GM19240 (cell line): ENCODE data around the gene SLC43A1.
"Not testable (repeated sequence)": the region's sequence is repeated elsewhere in the genome, so short reads cannot be mapped to it uniquely, and the experiment has no call there.

Experiments used
- DNase-seq: peaks from one replicate; pipeline ENCODE4 v3.0.0; 2011; ENCODE audit warnings: low spot score; ENCODE audit not compliant: insufficient read length

SLC43A1 gene

DNA sequence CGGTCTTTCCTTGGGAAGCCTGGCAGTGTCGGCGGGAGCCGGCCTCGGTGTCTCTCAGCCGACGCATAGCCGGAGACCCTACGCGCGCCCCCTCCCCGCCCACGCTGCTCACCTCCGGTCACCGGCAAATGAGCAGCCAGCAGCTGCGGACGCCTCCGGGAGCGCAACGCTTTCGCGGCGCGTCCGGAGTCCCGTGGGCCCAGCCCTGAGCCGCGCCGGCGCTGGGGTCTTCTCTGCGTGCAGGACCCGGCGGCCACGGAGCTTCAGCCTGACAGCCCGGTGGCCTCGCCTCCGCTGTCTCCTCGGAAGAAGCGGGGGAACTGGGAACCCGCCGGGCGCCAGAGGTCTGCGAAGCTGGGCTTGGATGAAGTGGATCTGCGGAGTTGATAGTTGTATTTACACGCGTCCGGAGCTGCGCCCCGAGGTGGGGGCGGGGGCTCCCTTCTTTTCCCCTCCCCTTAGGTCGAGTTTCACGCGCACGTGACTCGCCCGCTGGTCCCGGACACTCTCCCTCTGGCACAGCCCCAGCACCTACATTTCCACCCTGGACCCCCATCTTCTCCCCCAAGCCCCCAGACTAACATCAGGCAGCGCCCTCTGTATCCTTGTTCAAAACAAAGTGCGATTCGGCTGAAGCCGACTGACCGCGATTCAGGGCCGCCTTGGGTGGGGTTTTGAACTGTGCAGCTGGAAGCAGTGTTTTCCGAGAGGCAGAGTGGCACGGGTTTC is at the start of gene SLC43A1:
Gene SLC43A1, minus strand, starts transcription at position 371 of the 729 bp plus-strand sequence. CDS start 1,591 bp downstream, outside the sequence.
- peak; percentile 26 for DNase-seq

DNA sequence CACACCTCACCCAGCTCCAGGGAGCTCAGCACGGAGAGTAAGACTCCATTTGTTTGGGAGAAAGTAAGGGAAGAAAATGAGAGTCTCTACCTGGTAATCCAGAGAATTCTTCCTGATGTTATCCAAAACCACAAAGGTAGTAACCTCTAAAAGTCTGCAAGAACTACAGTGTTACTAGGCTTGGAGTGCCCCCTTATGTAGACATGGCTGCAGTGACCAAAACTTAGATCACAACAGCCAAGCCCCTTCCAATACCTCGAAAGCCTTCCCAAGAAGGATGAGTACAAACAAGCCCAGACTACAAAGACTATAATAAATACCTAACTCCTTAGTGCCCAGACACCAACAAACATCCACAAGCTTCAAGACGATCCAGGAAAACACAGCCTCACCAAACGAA is 47.1 kb upstream of the SLC43A1 start:
- DNase-seq: no peak

DNA sequence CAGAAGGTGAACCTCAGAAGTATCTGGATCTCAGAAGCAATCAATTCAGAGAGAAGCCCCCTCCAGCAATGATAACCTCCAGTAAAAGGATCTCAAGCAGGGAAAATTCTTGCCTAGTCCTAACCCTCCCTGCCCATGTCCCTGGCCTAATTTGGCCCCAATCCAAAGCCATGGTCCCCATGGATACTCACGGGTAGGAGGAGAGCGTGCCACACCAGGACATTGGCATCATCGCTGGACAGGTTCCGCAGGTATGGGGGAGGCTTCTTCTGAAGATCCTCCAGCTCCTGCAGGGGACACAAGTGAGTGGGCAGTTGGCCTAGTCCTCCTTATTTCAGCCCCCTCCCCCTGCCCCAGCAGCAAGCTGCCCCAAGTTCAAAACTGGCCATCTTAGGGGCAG is 44.6 kb upstream of the SLC43A1 start:
- no peak for DNase-seq

DNA sequence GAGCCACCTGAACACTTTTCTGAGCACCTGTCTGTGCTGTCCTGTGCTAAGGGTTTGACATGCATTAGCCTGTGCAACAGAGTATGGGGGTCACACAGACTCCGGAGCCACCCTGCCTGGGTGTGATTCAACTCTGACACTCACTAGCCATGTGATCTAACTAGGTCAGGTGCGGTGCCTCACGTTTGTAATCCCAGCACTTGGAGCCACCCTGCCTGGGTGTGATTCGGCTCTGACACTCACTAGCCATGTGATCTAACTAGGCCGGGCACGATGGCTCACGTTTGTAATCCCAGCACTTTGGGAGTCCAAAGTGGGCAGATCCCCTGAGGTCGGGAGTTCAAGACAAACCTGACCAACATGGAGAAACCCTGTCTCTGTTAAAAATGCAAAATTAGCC is 40.5 kb upstream of the SLC43A1 start:
- no peak for DNase-seq

DNA sequence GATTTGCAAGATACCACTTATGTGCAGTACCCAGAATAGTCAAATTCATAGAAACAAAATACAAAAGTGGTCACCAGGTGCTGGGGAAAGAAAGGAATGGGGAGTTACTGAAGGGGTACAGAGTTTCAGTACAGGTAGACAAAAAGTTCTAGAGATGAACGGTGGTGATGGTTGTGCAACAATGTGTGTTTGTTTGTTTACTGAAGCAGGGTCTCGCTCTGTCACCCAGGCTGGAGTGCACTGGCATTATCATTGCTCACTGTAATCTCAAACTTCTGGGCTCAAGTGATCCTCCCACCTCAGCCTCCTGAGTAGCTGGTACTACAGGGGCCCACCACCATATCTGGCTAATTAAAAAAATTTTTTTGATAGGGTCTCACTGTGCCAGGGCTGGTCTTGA is 39.9 kb upstream of the SLC43A1 start:
- DNase-seq: no peak

DNA sequence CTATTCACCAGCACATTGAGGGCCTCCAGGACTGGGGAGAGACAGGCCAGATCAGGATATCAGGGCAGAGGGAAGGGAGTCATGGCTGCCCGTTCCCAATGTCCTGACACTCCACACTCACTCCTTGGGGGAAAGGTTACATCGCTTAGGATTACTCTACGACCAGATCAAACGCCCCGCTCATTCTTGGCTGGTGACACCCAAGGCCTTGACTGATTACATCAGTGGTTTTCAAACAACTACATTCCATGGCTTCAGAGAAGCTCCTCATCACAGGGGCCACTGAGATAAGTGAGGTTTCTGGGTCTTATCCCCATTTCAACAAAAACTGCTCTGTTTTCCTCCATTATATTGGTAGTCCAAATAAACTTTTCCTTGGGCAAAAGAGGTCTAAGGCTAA is 37.0 kb upstream of the SLC43A1 start:
- DNase-seq: no peak

DNA sequence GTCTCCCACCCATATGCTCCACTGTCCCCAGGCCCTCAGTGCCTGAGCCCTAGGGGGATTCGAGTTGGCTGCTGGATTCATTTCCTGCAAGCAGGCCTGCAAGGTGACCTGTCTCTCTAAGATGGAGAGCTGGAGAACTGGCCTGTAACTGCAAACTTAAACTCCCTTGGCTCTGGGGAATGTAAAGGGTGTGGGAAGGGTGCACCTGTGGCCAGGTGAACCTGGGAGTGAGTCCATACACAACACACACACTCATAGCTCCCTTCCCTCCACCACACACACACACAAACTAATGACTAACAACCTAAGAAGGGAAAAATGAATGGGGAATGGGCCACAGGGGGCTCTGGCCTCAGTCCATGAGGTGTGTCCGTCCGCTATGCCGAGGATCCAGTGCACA is 36.4 kb upstream of the SLC43A1 start:
- no peak for DNase-seq

DNA sequence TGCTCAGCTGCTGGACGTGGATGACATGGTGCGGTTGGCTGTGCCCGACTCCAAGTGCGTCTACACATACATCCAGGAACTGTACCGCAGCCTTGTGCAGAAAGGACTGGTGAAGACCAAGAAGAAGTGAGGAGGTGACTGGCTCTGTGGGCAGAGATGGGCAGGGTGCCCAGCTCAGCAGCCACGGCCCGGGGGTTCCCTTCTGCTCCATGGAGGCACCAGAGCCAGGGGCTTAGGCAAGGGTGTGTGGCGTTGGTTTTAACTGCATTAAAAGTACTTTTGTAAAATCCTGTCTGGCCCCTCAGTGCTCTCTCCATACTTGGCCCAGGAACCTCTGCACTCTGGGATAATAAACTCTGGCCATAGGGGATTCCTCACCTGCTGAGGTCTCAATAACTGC is 34.5 kb upstream of the SLC43A1 start:
- DNase-seq: no peak

DNA sequence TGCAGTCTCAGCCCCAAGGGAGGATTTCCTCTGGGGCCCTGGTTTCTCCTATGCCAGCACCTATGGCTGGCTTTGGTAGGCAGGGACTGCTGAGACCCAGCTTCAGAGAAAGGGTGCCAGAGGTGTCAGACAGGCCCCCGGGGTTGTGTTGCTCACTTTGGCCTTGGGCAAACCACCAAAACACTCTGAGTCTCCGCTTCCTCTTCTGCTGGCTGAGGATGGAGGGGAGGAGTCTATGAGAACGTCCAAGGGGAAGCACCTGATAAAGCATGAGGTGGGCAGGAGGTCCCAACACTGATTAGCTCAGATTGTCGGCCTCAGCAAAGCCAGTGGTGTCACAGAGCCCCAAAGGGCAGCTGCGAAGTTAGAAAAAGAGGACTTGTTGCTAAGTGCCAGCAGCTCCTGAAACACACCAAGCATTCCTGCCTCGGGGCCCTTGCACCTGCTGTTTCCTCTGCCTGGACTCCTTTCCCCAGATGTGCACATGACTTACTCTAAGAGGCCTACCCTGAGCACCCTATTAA is 32.4 kb upstream of the SLC43A1 start:
- DNase-seq: peak; percentile 55

DNA sequence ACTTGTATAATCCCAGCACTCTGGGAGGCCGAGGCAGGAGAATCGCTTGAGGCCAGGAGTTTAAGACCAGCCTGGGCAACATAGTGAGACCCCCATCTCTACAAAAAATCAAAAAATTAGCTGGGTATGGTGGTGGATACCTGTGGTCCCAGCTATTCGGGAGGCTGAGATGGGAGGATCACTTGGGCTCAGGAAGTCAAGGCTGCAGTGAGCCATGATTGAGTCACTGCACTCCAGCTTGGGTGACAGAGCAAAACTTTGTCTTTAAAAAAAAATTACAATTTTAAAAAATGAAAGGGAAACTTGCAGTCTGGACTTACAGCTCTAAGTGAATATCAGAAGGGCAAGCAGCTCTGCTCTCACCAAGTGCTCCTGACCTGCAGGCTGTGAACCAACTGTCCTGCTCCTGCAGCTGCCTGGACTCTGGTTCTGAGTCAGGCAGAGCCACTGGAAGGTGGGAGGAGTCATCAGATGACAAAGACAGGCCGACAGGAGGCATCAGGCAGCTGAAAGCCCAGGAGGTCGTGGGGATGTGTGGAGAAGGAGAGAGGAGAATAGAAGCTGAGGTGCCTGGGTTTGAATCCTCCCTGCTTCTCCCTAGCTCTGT is 31.5 kb upstream of the SLC43A1 start:
- DNase-seq: no peak

DNA sequence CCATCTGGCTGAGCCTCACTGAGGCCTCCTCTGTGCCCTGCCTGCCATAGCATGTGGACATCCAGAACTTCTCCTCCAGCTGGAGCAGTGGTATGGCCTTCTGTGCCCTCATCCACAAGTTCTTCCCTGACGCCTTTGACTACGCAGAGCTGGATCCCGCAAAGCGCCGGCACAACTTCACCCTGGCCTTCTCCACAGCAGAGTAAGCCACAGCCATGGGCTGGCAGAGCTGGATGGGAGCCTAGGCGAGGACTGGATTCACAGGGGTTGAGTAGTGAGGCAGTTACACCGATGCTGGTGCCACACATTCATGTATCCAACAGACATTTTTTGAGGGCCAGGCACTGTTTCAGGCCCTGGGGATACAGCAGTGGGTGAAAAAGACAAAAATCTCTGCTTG is 30.9 kb upstream of the SLC43A1 start:
- no peak for DNase-seq

DNA sequence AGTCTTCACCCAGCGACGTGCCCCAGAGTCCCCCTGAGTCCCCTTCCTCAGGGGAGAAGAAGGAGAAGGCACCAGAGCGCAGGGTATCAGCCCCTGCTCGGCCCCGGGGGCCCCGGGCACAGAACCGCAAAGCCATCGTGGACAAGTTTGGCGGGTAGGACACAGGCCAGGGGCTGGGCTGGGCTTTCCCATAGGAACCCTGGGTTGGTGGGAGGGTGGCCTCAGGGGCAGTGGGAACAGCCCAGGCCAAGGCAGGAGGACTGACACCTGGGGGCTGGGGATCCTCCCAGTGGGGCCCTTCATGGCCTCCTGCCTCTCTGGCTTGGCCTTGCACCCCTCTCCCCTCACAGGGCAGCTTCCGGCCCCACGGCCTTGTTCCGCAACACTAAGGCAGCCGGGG is 30.4 kb upstream of the SLC43A1 start:
- DNase-seq: no peak

DNA sequence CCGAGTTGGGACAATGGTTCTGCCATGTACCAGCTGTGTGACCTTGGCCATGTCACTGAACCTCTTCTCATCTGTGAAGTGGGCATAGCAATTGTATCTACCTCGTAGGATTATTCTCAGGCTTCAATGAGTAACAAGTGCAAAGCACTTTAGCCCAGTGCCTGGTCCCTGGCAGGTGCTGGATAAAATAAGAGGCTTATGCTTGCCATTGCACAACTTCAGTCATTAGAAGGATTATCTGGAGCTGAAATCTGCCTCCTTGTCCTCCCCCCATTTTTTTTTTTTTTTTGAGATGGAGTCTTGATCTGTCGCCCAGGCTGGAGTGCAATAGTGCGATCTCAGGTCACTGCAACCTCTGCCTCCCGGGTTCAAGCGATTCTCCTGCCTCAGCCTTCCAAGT is 29.1 kb upstream of the SLC43A1 start:
- DNase-seq: no peak

DNA sequence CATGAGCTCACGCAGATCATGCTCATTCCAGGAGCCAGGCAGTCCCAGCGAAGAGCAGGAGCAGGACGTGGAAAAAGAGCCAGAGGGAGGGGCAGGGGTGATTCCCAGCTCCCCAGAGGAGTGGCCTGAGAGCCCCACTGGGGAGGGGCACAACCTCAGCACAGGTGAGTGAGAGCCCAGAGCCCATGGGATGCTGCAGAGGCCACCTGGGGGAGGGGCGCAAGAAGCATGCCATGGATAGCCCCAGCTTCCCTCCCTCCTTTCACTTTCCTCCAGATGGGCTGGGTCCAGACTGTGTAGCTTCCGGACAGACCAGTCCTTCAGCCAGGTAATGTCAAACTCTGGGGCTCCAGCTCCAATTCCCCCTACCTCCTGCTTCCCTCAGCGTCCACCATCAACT is 28.1 kb upstream of the SLC43A1 start:
- DNase-seq: no peak

DNA sequence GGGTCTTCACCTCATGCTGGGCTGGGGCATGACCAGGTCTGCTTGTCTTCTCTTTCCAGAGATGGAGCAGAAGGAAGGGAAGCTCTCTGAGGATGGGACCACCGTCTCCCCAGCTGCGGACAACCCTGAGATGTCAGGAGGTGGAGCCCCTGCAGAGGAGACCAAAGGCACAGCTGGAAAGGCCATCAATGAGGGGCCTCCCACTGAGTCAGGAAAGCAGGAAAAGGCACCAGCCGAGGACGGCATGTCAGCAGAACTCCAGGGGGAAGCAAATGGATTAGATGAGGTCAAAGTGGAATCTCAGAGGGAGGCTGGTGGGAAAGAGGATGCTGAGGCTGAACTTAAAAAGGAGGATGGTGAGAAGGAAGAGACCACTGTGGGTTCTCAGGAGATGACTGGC is 27.1 kb upstream of the SLC43A1 start:
- DNase-seq: no peak

DNA sequence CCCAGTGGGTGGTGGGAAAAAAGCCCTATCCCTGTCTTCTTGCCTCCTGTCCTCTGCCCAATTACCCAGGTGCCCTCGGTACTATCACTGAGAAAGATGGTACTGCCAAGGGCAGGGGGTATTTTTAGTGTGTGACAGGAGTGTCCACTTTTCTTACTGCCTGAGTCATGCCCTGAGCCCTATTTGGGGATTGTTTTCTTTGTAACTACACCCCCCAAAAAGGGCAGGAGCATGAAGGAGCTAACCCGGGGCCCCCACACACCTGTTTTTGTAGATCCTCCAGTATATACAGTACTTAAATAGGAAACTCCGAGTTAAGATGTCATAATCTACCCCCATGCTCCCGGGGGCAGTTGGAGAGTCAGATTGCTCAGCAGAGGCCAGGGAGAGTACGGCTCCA is 25.7 kb upstream of the SLC43A1 start:
- DNase-seq: no peak

DNA sequence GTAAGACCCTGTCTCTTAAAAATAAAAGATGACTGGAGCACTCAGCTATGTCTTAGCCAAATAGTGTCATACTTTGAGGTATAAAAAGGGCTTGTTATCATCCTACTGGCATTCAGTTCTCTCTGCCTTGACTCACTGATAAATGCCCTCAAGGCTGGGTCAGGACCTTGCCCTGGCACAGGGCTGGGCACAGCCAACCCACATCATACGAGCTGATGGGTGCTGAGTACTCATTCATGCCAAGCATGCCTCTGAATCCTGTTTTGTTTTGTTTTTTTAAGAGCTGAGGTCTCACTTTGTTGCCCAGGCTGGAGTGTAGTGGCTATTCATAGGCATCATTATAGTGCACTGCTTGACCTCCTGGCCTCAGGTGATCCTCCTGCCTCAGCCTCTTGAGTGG is 23.8 kb upstream of the SLC43A1 start:
- no peak for DNase-seq

DNA sequence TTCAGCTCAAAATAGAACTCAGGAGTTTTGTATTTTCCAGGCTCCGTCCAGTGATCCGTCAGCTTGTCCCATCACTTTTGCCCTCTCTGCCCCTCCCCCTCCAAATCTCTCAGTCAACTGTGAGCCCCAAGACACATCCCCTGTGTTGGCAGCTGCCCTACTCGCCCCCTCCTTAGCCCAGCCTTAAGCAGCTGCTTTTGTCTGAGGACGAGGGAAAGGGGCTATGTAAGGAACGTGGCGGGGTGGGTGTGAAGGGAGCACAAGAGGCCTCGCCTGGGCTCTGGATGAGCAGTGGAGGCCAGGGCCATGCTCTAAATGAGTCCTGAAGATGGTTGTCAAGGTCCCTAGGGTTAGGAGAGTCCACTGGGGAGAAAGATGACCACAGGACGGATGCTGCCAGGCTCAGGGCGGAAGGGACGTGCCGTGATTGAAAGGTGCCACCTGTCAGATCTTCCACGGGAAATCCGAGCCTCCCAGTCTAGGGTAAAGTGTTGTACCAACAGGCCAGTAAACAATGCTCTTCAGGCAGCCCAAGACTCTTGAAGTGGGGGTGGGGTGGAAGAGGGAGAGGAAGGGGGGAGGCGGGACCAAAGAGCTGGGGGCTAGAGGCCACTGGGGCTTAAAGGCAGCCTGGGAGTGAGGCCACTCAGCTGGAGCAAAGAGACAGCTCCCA is 21.6 kb upstream of the SLC43A1 start, which contains the start of gene SMTNL1:
Gene SMTNL1, plus strand, starts transcription at position 649 of the 673 bp plus-strand sequence. CDS start 5,048 bp downstream, outside the sequence.
- no peak for DNase-seq

DNA sequence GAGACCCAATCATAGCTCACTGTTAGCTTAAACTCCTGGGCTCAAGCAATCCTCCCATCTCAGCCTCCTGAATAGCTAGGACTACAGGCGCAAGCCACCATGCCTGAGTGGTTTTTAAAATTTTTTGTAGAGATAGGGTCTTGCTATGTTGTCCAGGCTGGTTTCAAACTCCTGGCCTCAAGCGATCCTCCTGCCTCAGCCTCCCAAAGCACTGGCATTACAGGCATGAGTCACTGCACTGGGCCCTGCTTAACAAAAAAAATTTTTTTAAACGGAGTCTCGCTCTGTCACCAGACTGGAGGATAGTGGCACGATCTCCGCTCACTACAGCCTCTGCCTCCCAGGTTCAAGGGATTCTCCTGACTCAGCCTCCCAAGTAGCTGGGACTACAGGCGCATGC is 18.9 kb upstream of the SLC43A1 start:
- not testable (repeated sequence) for DNase-seq

DNA sequence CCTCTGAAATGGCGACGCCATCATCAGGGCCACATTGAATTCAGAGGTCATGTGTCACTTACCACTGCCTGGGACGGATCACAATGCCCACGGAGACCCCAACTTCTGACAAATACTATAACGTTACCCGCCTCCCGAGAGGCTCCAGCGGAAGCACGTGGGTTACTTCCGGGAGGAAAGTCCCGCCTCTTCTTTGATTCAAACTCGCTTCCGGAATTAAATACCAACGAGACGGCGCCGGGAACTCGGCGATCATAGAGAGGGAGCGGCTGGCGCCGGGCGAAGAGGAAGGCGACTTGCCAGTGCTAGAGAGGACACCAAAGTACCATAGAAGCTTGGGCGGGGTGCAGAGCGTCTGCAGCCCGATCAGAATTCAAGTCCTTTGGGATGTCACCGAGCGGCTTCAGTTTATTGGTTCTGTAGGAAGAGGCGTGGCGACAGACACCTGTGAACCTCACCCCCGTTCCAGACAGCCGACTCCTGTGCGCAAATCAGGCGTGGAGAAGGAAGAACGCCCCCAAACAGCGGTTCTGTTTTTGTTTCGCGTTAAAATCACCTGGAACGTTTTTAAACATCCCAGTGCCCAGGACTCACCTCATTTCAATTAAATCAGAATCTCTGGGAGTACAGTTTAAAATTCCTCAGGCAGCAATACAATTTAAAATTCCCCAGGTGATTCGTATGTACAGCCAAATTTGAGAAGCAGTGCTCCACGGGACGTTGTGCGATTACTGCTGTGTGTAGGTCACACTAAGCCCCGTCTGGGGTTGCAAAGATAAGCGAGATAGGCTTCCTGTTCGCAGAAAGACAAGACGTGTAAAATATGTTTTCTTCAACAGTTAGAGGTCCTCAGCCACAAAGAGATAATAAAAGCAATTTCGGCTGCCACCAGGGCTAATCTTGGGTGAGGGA is 15.3 kb upstream of the SLC43A1 start, which contains the start of gene TIMM10:
Gene TIMM10, minus strand, starts transcription at position 159 of the 912 bp plus-strand sequence. CDS start 565 bp downstream, outside the sequence.
- peak; percentile 96 for DNase-seq

DNA sequence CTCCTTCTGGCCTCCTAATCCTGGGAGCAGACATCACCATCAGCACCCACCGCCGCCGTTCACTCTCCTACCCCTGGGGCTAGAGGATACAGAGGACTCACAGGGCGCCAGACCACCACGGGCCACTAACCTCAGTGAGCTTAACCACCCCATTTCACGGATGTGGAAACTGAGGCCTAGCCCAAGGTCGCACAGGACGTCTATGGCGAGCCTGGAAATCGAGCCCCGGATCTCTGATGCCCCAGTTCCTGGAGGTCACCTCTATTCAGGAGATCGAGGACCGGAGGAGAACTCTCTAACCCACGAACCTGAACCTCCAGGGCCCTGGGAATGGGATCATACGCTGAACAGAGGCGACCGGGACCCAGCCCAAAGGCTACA is 14.7 kb upstream of the SLC43A1 start:
- DNase-seq: no peak
